ENCODE results near the gene TBC1D14.

DNA sequence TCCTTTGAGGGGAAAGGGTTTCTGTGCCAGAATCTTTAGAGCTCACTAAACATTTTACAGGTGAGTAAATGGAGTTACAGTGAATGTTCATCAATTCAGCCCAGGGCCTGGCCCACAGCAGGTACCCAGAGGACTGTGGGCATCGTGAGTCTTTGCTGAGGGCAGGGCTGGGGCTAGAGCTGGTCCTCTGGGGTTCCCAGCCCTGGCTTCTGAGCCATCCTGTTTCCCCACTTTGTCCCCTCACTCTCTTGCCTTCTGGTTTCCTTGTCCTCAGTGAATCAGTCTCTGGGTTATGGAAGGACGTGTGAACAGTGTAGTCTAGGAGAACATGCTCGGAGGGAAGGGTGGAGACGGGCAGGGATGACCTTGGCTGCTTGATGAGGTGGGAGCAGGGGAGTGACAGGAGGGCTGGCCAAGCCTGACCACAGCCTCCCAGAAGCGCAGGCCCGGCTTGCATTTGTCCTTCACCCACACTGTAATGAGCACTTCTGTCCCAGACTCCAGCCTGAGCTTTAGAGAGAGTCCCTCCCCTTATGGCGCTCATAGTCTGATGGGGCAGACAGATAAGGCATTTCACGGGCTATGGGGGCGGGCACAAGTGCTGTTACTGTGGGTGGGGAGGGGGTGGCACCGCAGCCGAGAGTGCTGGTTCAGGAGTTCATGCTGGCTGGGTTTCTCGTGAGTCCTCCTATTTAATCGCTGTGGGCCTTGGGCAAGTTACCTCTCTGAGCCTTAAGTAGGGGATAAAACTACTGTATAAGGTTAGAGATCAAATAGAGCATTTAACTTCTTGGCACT lies 17.3 kb downstream of the TBC1D14 start:
- TF ChIP-seq CTCF (conservative IDR thresholded peaks at IDR 0.05; ENCODE audit: low read depth, low read length): no peak
- no peak for TF ChIP-seq EZH2 (IDR thresholded peaks at IDR 0.05; ENCODE audit: borderline replicate concordance, low read depth, low read length, poor library complexity, severe bottlenecking)
